GM12878 (cell line): ENCODE results near the gene FADS1. TPM values are rescaled to one million over a fixed set of nuclear protein-coding genes. Genes with fewer than 3 reads are reported as not detected.

Experiments used
- ATAC-seq: fragments of 200-7000 bp; cut with Tn5 transposase; 3 replicates; pipeline ENCODE4 v1.9.1; 2020; ENCODE audit warnings: mild to moderate bottlenecking, moderate library complexity
- BruUV-seq: library from RNA; stranded (reverse); fragments of 400-500 nt; replicated peaks from 2 replicates; lab custom pipeline; 2021; lab: Mats Ljungman, UMichigan
- CTCF ChIA-PET: fragments of 300-600 bp; sonication (Branson Sonifier 250); formaldehyde crosslinking; extraction: SDS; loops from one replicate; lab custom pipeline; 2021; ENCODE audit warnings: inconsistent platforms; lab: Yijun Ruan, JAX
- POLR2A ChIA-PET: fragments of 350-600 bp; formaldehyde crosslinking; extraction: SDS; loops from one replicate; lab custom pipeline; 2021; ENCODE audit warnings: inconsistent platforms; lab: Charles Lee
- RAD21 ChIA-PET: fragments of 300-600 bp; sonication (Branson Sonifier 250); formaldehyde crosslinking; loops from one replicate; lab custom pipeline; 2023; ENCODE audit warnings: antibody characterized with exemption; ENCODE audit not compliant: unreplicated experiment; lab: Charles Lee
- SMC1A ChIA-PET: fragments of 300-600 bp; sonication (Branson Sonifier 250); formaldehyde crosslinking; loops from one replicate; lab custom pipeline; 2023; ENCODE audit not compliant: unreplicated experiment, uncharacterized antibody; lab: Charles Lee
- DNase-seq: peaks from one replicate; pipeline ENCODE4 v3.0.0-alpha.2; 2011; ENCODE audit warnings: low read depth, low spot score
- FAIRE-seq: peaks from 3 replicates; lab custom pipeline; 2011; peaks lifted over from hg19 to GRCh38; lab: Jason Lieb, UNC
- H2AFZ ChIP-seq: 2 replicates; pipeline ENCODE4 v1.6.0; 2011; ENCODE audit warnings: low read depth, low read length, control low read depth; ENCODE audit not compliant: control insufficient read depth
- H3K27ac ChIP-seq: 2 replicates; pipeline ENCODE4 v1.5.1; 2011; ENCODE audit warnings: control low read depth; ENCODE audit not compliant: control insufficient read depth, insufficient read depth
- H3K27me3 ChIP-seq, 2 experiments: replicated peaks in 1 of 2; 2 replicates each; pipeline versions ENCODE4 v1.6.0 to v1.6.1; 2011; ENCODE audit warnings: low read length in 1 of 2; ENCODE audit not compliant: control insufficient read depth in 2 of 2, insufficient read depth in 2 of 2
- H3K36me3 ChIP-seq, 2 experiments: 2 replicates each; pipeline ENCODE4 v1.5.1; 2011; ENCODE audit warnings: low read length in 1 of 2; ENCODE audit not compliant: control insufficient read depth in 2 of 2, insufficient read depth in 2 of 2
- H3K4me1 ChIP-seq: 2 replicates; pipeline ENCODE4 v1.6.1; 2011; ENCODE audit warnings: mild to moderate bottlenecking, low read length, moderate library complexity, mixed read lengths; ENCODE audit not compliant: control insufficient read depth, insufficient read depth
- H3K4me2 ChIP-seq: 2 replicates; pipeline ENCODE4 v1.6.0; 2011; ENCODE audit warnings: control low read depth; ENCODE audit not compliant: control insufficient read depth, insufficient read depth
- H3K4me3 ChIP-seq: fragments of 200-600 bp; sonication (generic); 2 replicates; pipeline ENCODE4 v1.5.1; 2016
- H3K79me2 ChIP-seq: 2 replicates; pipeline ENCODE4 v1.6.0; 2011; ENCODE audit warnings: low read length; ENCODE audit not compliant: control insufficient read depth, insufficient read depth
- H3K9ac ChIP-seq: 2 replicates; pipeline ENCODE4 v1.8.0; 2011; ENCODE audit warnings: low read length, control low read depth, mixed read lengths; ENCODE audit not compliant: control insufficient read depth, insufficient read depth
- H3K9me3 ChIP-seq: replicated peaks from 3 replicates; pipeline ENCODE4 v1.5.1; 2011; ENCODE audit warnings: mild to moderate bottlenecking, low read length; ENCODE audit not compliant: control insufficient read depth, insufficient read depth
- H4K20me1 ChIP-seq: 2 replicates; pipeline ENCODE4 v1.6.0; 2011; ENCODE audit not compliant: control insufficient read depth, insufficient read depth
- EP300 ChIP-seq, 2 experiments: fragments of 150-350 bp in 1 of 2; IDR thresholded peaks; 2 replicates each; pipeline ENCODE4 v1.6.1; 2011 to 2012; ENCODE audit warnings: low read depth in 2 of 2, low read length in 2 of 2, borderline replicate concordance in 1 of 2, improper control_type of control experiment in 1 of 2, inconsistent platforms in 1 of 2; ENCODE audit not compliant: control insufficient read depth in 1 of 2
- FOXK2 ChIP-seq: fragments of 450-650 bp; IDR thresholded peaks from 2 replicates; pipeline ENCODE4 v1.6.1; 2017; ENCODE audit warnings: mild to moderate bottlenecking, moderate library complexity
- NBN ChIP-seq: fragments of 450-650 bp; IDR thresholded peaks from 2 replicates; pipeline ENCODE4 v1.6.1; 2016
- NR2C2 ChIP-seq: IDR thresholded peaks from 2 replicates; pipeline ENCODE4 v1.6.1; 2011; ENCODE audit warnings: borderline replicate concordance, low read depth; ENCODE audit not compliant: control insufficient read depth, insufficient read length
- RAD21 ChIP-seq: IDR thresholded peaks from 2 replicates; pipeline ENCODE4 v1.6.1; 2011; ENCODE audit warnings: mild to moderate bottlenecking, low read depth, low read length, moderate library complexity; ENCODE audit not compliant: insufficient read depth
- REST ChIP-seq: IDR thresholded peaks from 2 replicates; pipeline ENCODE4 v1.6.1; 2012; ENCODE audit warnings: mild to moderate bottlenecking, low read depth, low read length
- RUNX3 ChIP-seq: IDR thresholded peaks from 2 replicates; pipeline ENCODE4 v1.6.1; 2012; ENCODE audit warnings: low read length, inconsistent platforms
- SREBF2 ChIP-seq: IDR thresholded peaks from 2 replicates; pipeline ENCODE4 v1.6.1; 2012; ENCODE audit warnings: mild to moderate bottlenecking, low read length
- TCF3 ChIP-seq: IDR thresholded peaks from 2 replicates; pipeline ENCODE4 v1.6.1; 2012; ENCODE audit warnings: low read depth, mild to moderate bottlenecking, low read length, borderline replicate concordance; ENCODE audit not compliant: insufficient read depth
- WGBS: methylation state at CpG from one replicate; pipeline ENCODE4 v1.1.6; 2016; ENCODE audit warnings: low lambda C conversion rate; ENCODE audit not compliant: insufficient replicate concordance, insufficient coverage; ENCODE audit errors: missing lambda C conversion rate; 5-methylcytosine and 5-hydroxymethylcytosine counted together
- in situ Hi-C: fragments of 300-500 bp; cut with MboI; formaldehyde crosslinking; loops from 9 replicates; pipeline ENCODE4 v1.14.3; 2018; ENCODE audit warnings: mixed read lengths
- intact Hi-C: fragments of 100-400 bp; cut with micrococcal nuclease; formaldehyde crosslinking; loops from one replicate; pipeline ENCODE4 v1.14.2; 2022; ENCODE audit not compliant: unreplicated experiment
- polyA plus RNA-seq, 11 experiments: library from polyadenylated mRNA; depleted of rRNA in 4 of 11; unstranded in 6 of 11; stranded (reverse) in 5 of 11; fragments of >200 nt; fragmentation: Nextera tagmentation in 4 of 11; fragmentation: Illumina TruSeq in 1 of 11; extraction: Ambion mirVana in 4 of 11; extraction: Trizol in 1 of 11; gene quantifications; 1 replicate in 1 of 11; 2 replicates in 10 of 11; pipeline versions ENCODE4 v1.2.1 to v1.2.3, GENCODE V29; 2011 to 2016; ENCODE audit warnings: inconsistent platforms in 2 of 11, missing spikeins in 2 of 11, low read depth in 1 of 11
- total RNA-seq, 4 experiments: library from RNA; depleted of rRNA in 3 of 4; stranded (reverse); fragments of >200 nt in 3 of 4; fragmentation: Illumina TruSeq in 1 of 4; extraction: Trizol in 1 of 4; gene quantifications; 2 replicates each; pipeline versions ENCODE4 v1.2.1 to v1.2.3, GENCODE V29; 2013 to 2021
- TF ChIP-seq, protein P1 (sequence below): fragments of 450-650 bp; IDR thresholded peaks from 2 replicates; pipeline ENCODE4 v1.6.1; 2017; ENCODE audit warnings: antibody characterized with exemption, mild to moderate bottlenecking, moderate library complexity
- TF ChIP-seq, protein P2 (sequence below): fragments of 150-350 bp; IDR thresholded peaks from 2 replicates; pipeline ENCODE4 v1.6.1; 2014; ENCODE audit warnings: mild to moderate bottlenecking, low read depth, low read length
- TF ChIP-seq, protein P3 (sequence below): fragments of 450-650 bp; IDR thresholded peaks from 2 replicates; pipeline ENCODE4 v1.6.1; 2018; ENCODE audit warnings: borderline replicate concordance, mild to moderate bottlenecking; ENCODE audit not compliant: partially characterized antibody

The FADS1 gene
- total and polyA plus RNA-seq, 10 of the 15 experiments (the other 5 are each of a cell fraction or from before 2014, with no cell fraction given) = 8.8 to 73.9 (median 39.0) TPM

GRCh38 chr11:61769946-61770683, 46.7 kb downstream of the FADS1 start:
- H3K4me1 ChIP-seq = no peaks in the 10 kb centered on the region
- ChIA-PET RAD21 (no interaction called here), POLR2A (no interaction called here), SMC1A (no interaction called here), CTCF (interaction anchor here (0.6 kb wide), 1 partner anchor 313 kb away, joined by 3 read pairs; no protein-coding TSS in a partner anchor)
- BruUV-seq = no TSS peak
- no peak overlapping the region for H3K4me3 ChIP-seq
- FAIRE-seq (no peak), ATAC-seq (no peak), DNase-seq (no peak)
- H3K79me2 ChIP-seq = no peaks in the 10 kb centered on the region
- no peak overlapping the region for H2AFZ ChIP-seq
- H3K36me3 ChIP-seq = no peaks in the 10 kb centered on the region
- intact Hi-C loops = no loop called here
- H3K27ac ChIP-seq = no peak overlapping the region
- H4K20me1 ChIP-seq = no peaks in the 10 kb centered on the region
- no peak overlapping the region for H3K4me2 ChIP-seq
- no peaks in the 10 kb centered on the region for H3K27me3 ChIP-seq
- no peaks in the 10 kb centered on the region for H3K9me3 ChIP-seq
- H3K9ac ChIP-seq = no peak overlapping the region
- 60% methylated on average over 19 of the region's 20 CpGs for whole genome bisulfite sequencing
- in situ Hi-C loops = no loop called here
- TF ChIP-seq RAD21 (no peak), NBN (no peak), FOXK2 (no peak), SREBF2 (no peak), REST (no peak), EP300 (IDR thresholded peaks at IDR 0.05; ENCODE audit: borderline replicate concordance in 1 of 2, control insufficient read depth in 1 of 2, low read depth in 2 of 2, low read length in 2 of 2) (no peak), RUNX3 (no peak), TCF3 (no peak), NR2C2 (no peak)
- TF ChIP-seq, protein P1, sequence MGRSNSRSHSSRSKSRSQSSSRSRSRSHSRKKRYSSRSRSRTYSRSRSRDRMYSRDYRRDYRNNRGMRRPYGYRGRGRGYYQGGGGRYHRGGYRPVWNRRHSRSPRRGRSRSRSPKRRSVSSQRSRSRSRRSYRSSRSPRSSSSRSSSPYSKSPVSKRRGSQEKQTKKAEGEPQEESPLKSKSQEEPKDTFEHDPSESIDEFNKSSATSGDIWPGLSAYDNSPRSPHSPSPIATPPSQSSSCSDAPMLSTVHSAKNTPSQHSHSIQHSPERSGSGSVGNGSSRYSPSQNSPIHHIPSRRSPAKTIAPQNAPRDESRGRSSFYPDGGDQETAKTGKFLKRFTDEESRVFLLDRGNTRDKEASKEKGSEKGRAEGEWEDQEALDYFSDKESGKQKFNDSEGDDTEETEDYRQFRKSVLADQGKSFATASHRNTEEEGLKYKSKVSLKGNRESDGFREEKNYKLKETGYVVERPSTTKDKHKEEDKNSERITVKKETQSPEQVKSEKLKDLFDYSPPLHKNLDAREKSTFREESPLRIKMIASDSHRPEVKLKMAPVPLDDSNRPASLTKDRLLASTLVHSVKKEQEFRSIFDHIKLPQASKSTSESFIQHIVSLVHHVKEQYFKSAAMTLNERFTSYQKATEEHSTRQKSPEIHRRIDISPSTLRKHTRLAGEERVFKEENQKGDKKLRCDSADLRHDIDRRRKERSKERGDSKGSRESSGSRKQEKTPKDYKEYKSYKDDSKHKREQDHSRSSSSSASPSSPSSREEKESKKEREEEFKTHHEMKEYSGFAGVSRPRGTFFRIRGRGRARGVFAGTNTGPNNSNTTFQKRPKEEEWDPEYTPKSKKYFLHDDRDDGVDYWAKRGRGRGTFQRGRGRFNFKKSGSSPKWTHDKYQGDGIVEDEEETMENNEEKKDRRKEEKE = no peak
- TF ChIP-seq, protein P2, sequence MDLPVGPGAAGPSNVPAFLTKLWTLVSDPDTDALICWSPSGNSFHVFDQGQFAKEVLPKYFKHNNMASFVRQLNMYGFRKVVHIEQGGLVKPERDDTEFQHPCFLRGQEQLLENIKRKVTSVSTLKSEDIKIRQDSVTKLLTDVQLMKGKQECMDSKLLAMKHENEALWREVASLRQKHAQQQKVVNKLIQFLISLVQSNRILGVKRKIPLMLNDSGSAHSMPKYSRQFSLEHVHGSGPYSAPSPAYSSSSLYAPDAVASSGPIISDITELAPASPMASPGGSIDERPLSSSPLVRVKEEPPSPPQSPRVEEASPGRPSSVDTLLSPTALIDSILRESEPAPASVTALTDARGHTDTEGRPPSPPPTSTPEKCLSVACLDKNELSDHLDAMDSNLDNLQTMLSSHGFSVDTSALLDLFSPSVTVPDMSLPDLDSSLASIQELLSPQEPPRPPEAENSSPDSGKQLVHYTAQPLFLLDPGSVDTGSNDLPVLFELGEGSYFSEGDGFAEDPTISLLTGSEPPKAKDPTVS = no peak
- TF ChIP-seq, protein P3, sequence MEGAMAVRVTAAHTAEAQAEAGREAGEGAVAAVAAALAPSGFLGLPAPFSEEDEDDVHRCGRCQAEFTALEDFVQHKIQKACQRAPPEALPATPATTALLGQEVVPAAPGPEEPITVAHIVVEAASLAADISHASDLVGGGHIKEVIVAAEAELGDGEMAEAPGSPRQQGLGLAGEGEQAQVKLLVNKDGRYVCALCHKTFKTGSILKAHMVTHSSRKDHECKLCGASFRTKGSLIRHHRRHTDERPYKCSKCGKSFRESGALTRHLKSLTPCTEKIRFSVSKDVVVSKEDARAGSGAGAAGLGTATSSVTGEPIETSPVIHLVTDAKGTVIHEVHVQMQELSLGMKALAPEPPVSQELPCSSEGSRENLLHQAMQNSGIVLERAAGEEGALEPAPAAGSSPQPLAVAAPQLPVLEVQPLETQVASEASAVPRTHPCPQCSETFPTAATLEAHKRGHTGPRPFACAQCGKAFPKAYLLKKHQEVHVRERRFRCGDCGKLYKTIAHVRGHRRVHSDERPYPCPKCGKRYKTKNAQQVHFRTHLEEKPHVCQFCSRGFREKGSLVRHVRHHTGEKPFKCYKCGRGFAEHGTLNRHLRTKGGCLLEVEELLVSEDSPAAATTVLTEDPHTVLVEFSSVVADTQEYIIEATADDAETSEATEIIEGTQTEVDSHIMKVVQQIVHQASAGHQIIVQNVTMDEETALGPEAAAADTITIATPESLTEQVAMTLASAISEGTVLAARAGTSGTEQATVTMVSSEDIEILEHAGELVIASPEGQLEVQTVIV = no peak
